OCI-LY7 (cell line): ENCODE data around the gene JCAD. TPM values are rescaled to one million over a fixed set of nuclear protein-coding genes. Genes with fewer than 3 reads are reported as not detected.

Experiments
- BruUV-seq: library from RNA; stranded (reverse); fragments of 400-500 nt; replicated peaks from 2 replicates; lab custom pipeline; 2021; lab: Mats Ljungman, UMichigan
- CTCF ChIA-PET: fragments of 300-600 bp; sonication (Branson Sonifier 250); formaldehyde crosslinking; loops from one replicate; lab custom pipeline; 2022; ENCODE audit warnings: antibody characterized with exemption; ENCODE audit not compliant: unreplicated experiment; lab: Charles Lee
- POLR2A ChIA-PET: fragments of 300-600 bp; sonication (Branson Sonifier 250); formaldehyde crosslinking; loops from one replicate; lab custom pipeline; 2022; ENCODE audit warnings: antibody characterized with exemption; lab: Charles Lee
- DNase-seq: peaks from one replicate; pipeline ENCODE4 v3.0.0-alpha.2; 2015; ENCODE audit warnings: low spot score
- H2AFZ ChIP-seq: fragments of 200-600 bp; sonication (generic), shearing (Covaris generic); 2 replicates; pipeline ENCODE4 v1.6.1; 2014; ENCODE audit warnings: mild to moderate bottlenecking, antibody characterized with exemption, low read length, moderate library complexity
- H3K27ac ChIP-seq: fragments of 200-600 bp; sonication (generic); 2 replicates; pipeline ENCODE4 v1.5.1; 2014; ENCODE audit warnings: mixed run types, low read depth, mild to moderate bottlenecking, moderate library complexity, low read length, inconsistent platforms; ENCODE audit not compliant: poor library complexity, severe bottlenecking
- H3K36me3 ChIP-seq: fragments of 200-600 bp; sonication (generic); 2 replicates; pipeline ENCODE4 v1.6.1; 2014; ENCODE audit warnings: mild to moderate bottlenecking, antibody characterized with exemption, low read length, moderate library complexity, mixed read lengths; ENCODE audit not compliant: insufficient read depth
- H3K4me1 ChIP-seq: fragments of 200-600 bp; sonication (generic); 2 replicates; pipeline ENCODE4 v1.5.1; 2014; ENCODE audit warnings: mild to moderate bottlenecking, low read length; ENCODE audit not compliant: insufficient read depth, poor library complexity, severe bottlenecking
- H3K4me2 ChIP-seq: fragments of 200-600 bp; sonication (generic); 2 replicates; pipeline ENCODE4 v1.6.1; 2014; ENCODE audit warnings: mild to moderate bottlenecking, low read length
- H3K4me3 ChIP-seq: fragments of 200-600 bp; sonication (generic); 2 replicates; pipeline ENCODE4 v1.5.1; 2014; ENCODE audit warnings: mild to moderate bottlenecking, low read depth, low read length; ENCODE audit not compliant: poor library complexity, severe bottlenecking
- H3K79me2 ChIP-seq: fragments of 200-600 bp; sonication (generic); 2 replicates; pipeline ENCODE4 v1.6.1; 2016; ENCODE audit warnings: low read depth, mild to moderate bottlenecking, low read length, moderate library complexity, mixed read lengths; ENCODE audit not compliant: insufficient read depth
- H3K9me2 ChIP-seq: fragments of 200-600 bp; sonication (generic); 2 replicates; pipeline ENCODE4 v1.6.1; 2016; ENCODE audit warnings: mild to moderate bottlenecking, low read length, mixed read lengths; ENCODE audit not compliant: insufficient read depth
- H3K9me3 ChIP-seq: fragments of 200-600 bp; sonication (generic); 2 replicates; pipeline ENCODE4 v1.6.1; 2014; ENCODE audit warnings: mild to moderate bottlenecking, mixed run types, low read length, mixed read lengths
- H4K20me1 ChIP-seq: fragments of 200-600 bp; sonication (generic); 2 replicates; pipeline ENCODE4 v1.6.1; 2014; ENCODE audit warnings: mild to moderate bottlenecking, antibody characterized with exemption, low read length, moderate library complexity, mixed read lengths; ENCODE audit not compliant: insufficient read depth
- EZH2phosphoT487 ChIP-seq: fragments of 200-600 bp; sonication (generic); IDR thresholded peaks from 2 replicates; pipeline ENCODE4 v1.6.1; 2018; ENCODE audit warnings: low read depth, borderline replicate concordance, mild to moderate bottlenecking, mixed run types, antibody characterized with exemption, low read length, moderate library complexity, mixed read lengths
- intact Hi-C: fragments of 100-400 bp; cut with micrococcal nuclease; formaldehyde crosslinking; loops from one replicate; pipeline ENCODE4 v1.10.0; 2022; ENCODE audit not compliant: unreplicated experiment
- total RNA-seq, 2 experiments: library from RNA; depleted of rRNA in 1 of 2; stranded (reverse); fragments of >200 nt in 1 of 2; shearing (Covaris generic) in 1 of 2; gene quantifications; 2 replicates each; pipeline ENCODE4 v1.2.3, GENCODE V29; 2014 to 2022
- TF ChIP-seq, protein P1 (sequence below): fragments of 200-600 bp; sonication (generic); conservative IDR thresholded peaks from 2 replicates; pipeline ENCODE4 v1.5.1; 2014; ENCODE audit warnings: mild to moderate bottlenecking, antibody characterized with exemption, low read length, moderate library complexity, mixed read lengths

Gene JCAD
- total RNA-seq, 2 experiments from 2014 or later: not detected

DNA sequence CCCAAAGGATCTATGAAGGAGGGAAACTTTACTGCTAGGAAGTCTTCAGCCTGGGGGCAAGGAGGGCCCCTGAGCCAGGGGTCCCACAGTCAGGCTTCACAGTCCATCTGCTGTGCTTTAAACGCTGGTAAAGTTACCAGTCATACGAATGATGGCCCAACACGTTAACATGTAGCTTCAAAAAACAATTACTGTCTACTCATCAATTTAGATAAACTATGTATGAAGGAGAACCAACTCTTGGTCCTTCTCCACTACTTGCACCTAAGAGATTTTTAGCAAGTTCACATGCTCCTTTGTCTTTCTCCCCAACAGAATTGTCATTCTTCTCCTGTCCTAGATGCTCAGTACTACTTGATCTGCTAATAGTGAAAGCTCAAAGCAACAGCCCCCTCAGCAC is 16.6 kb downstream of the JCAD start:
- Histone ChIP-seq H3K79me2 (no peaks in the 10 kb centered on the region), H3K4me1 (no peaks in the 10 kb centered on the region), H3K9me3 (no peaks in the 10 kb centered on the region), H4K20me1 (no peaks in the 10 kb centered on the region), H2AFZ (no peak overlapping the region), H3K4me3 (no peak overlapping the region), H3K9me2 (no peaks in the 10 kb centered on the region), H3K36me3 (no peaks in the 10 kb centered on the region), H3K4me2 (no peak overlapping the region), H3K27ac (no peak overlapping the region)
- ChIA-PET CTCF (no interaction called here), POLR2A (interaction anchor here (0.6 kb wide), 1 partner anchor 116 kb away, joined by 3 read pairs; no protein-coding TSS in a partner anchor)
- BruUV-seq: no TSS peak
- no peak for DNase-seq
- intact Hi-C loops: no loop called here
- TF ChIP-seq EZH2phosphoT487: no peak
- TF ChIP-seq, protein P1, sequence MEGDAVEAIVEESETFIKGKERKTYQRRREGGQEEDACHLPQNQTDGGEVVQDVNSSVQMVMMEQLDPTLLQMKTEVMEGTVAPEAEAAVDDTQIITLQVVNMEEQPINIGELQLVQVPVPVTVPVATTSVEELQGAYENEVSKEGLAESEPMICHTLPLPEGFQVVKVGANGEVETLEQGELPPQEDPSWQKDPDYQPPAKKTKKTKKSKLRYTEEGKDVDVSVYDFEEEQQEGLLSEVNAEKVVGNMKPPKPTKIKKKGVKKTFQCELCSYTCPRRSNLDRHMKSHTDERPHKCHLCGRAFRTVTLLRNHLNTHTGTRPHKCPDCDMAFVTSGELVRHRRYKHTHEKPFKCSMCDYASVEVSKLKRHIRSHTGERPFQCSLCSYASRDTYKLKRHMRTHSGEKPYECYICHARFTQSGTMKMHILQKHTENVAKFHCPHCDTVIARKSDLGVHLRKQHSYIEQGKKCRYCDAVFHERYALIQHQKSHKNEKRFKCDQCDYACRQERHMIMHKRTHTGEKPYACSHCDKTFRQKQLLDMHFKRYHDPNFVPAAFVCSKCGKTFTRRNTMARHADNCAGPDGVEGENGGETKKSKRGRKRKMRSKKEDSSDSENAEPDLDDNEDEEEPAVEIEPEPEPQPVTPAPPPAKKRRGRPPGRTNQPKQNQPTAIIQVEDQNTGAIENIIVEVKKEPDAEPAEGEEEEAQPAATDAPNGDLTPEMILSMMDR: no peak

GRCh38 chr10:30041196-30042105 is 17.9 kb downstream of the JCAD start:
- Histone ChIP-seq H3K36me3 (no peaks in the 10 kb centered on the region), H3K79me2 (no peaks in the 10 kb centered on the region), H3K4me2 (no peak overlapping the region), H3K4me1 (no peaks in the 10 kb centered on the region), H3K9me3 (no peaks in the 10 kb centered on the region), H4K20me1 (no peaks in the 10 kb centered on the region), H3K27ac (no peak overlapping the region), H2AFZ (no peak overlapping the region; the same call in 1 of the 2 replicates), H3K9me2 (no peaks in the 10 kb centered on the region), H3K4me3 (no peak overlapping the region)
- ChIA-PET CTCF (no interaction called here), POLR2A (interaction anchor here (0.6 kb wide), 1 partner anchor 40 kb away, joined by 3 read pairs; no protein-coding TSS in a partner anchor)
- intact Hi-C loops: no loop called here
- no TSS peak for BruUV-seq
- DNase-seq: no peak
- no peak for TF ChIP-seq EZH2phosphoT487
- TF ChIP-seq, protein P1: no peak

DNA sequence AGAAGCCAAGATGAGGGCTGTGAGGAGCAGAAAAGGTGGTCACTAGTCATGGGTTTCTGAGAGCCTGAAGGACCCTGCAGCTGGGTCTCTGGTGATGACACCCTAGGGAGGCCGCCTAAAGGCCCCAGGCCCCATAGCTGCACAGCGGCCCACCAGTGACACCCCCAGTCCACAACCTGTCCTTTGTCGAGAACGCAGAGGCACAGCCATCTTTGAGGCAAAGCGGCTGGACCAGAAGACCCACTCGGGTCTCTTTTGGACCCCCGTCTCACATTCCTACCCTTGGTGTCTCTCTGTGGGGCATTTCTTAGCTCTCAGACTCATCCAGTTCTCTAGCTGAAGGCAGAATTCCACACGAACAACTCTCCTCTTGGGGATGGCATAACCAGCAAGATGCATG is 18.8 kb downstream of the JCAD start:
- CTCF ChIA-PET: no interaction called here
- no peak overlapping the region for H3K4me2 ChIP-seq
- H3K36me3 ChIP-seq: no peaks in the 10 kb centered on the region
- H3K9me2 ChIP-seq: no peaks in the 10 kb centered on the region
- no peaks in the 10 kb centered on the region for H4K20me1 ChIP-seq
- H3K9me3 ChIP-seq: no peaks in the 10 kb centered on the region
- intact Hi-C loops: no loop called here
- H2AFZ ChIP-seq: no peak overlapping the region
- POLR2A ChIA-PET: no interaction called here
- BruUV-seq: no TSS peak
- no peak for DNase-seq
- H3K79me2 ChIP-seq: no peaks in the 10 kb centered on the region
- H3K4me1 ChIP-seq: no peaks in the 10 kb centered on the region
- H3K27ac ChIP-seq: no peak overlapping the region
- TF ChIP-seq, protein P1: no peak
- TF ChIP-seq EZH2phosphoT487: no peak
- no peak overlapping the region for H3K4me3 ChIP-seq
